Activated T-cell treated with anti-CD3 and anti-CD28 coated beads, Interleukin-2, amount 50 U/mL, for 4 hours (primary cell): ENCODE data around the gene MED13. TPM values are rescaled to one million over a fixed set of nuclear protein-coding genes. Genes with fewer than 3 reads are reported as not detected.
A peak's percentile ranks its signal among the peaks of the same experiment; 100 is the strongest.

ENCODE experiments used
- ATAC-seq, 2 donors: fragments of 200-7000 bp; cut with Tn5 transposase; one replicate each; pipeline ENCODE4 v1.10.0; 2021
- DNase-seq: peaks from one replicate; pipeline ENCODE4 v3.0.0-alpha.2; 2020
- H3K27me3 Mint-ChIP-seq: one replicate; pipeline ENCODE4 v1.8.0; 2021; ENCODE audit warnings: low read depth, mixed read lengths
- H3K36me3 Mint-ChIP-seq: one replicate; pipeline ENCODE4 v1.8.0; 2022; ENCODE audit warnings: mixed read lengths; ENCODE audit not compliant: insufficient read depth
- H3K4me1 Mint-ChIP-seq: one replicate; pipeline ENCODE4 v1.8.0; 2021; ENCODE audit warnings: low read depth, mixed read lengths
- H3K4me3 Mint-ChIP-seq: one replicate; pipeline ENCODE4 v1.8.0; 2021; ENCODE audit warnings: mild to moderate bottlenecking, moderate library complexity, mixed read lengths
- H3K9me3 Mint-ChIP-seq: one replicate; pipeline ENCODE4 v1.8.0; 2021; ENCODE audit warnings: mixed read lengths
- total RNA-seq, 3 donors: library from RNA; stranded (reverse); gene quantifications; one replicate each; pipeline ENCODE4 v1.2.1, GENCODE V29; 2021

The MED13 gene, protein sequence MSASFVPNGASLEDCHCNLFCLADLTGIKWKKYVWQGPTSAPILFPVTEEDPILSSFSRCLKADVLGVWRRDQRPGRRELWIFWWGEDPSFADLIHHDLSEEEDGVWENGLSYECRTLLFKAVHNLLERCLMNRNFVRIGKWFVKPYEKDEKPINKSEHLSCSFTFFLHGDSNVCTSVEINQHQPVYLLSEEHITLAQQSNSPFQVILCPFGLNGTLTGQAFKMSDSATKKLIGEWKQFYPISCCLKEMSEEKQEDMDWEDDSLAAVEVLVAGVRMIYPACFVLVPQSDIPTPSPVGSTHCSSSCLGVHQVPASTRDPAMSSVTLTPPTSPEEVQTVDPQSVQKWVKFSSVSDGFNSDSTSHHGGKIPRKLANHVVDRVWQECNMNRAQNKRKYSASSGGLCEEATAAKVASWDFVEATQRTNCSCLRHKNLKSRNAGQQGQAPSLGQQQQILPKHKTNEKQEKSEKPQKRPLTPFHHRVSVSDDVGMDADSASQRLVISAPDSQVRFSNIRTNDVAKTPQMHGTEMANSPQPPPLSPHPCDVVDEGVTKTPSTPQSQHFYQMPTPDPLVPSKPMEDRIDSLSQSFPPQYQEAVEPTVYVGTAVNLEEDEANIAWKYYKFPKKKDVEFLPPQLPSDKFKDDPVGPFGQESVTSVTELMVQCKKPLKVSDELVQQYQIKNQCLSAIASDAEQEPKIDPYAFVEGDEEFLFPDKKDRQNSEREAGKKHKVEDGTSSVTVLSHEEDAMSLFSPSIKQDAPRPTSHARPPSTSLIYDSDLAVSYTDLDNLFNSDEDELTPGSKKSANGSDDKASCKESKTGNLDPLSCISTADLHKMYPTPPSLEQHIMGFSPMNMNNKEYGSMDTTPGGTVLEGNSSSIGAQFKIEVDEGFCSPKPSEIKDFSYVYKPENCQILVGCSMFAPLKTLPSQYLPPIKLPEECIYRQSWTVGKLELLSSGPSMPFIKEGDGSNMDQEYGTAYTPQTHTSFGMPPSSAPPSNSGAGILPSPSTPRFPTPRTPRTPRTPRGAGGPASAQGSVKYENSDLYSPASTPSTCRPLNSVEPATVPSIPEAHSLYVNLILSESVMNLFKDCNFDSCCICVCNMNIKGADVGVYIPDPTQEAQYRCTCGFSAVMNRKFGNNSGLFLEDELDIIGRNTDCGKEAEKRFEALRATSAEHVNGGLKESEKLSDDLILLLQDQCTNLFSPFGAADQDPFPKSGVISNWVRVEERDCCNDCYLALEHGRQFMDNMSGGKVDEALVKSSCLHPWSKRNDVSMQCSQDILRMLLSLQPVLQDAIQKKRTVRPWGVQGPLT (N-terminal part only)
- 10 to 100 TPM; 45.6 to 51.7 (median 51.0) TPM for total RNA-seq

DNA sequence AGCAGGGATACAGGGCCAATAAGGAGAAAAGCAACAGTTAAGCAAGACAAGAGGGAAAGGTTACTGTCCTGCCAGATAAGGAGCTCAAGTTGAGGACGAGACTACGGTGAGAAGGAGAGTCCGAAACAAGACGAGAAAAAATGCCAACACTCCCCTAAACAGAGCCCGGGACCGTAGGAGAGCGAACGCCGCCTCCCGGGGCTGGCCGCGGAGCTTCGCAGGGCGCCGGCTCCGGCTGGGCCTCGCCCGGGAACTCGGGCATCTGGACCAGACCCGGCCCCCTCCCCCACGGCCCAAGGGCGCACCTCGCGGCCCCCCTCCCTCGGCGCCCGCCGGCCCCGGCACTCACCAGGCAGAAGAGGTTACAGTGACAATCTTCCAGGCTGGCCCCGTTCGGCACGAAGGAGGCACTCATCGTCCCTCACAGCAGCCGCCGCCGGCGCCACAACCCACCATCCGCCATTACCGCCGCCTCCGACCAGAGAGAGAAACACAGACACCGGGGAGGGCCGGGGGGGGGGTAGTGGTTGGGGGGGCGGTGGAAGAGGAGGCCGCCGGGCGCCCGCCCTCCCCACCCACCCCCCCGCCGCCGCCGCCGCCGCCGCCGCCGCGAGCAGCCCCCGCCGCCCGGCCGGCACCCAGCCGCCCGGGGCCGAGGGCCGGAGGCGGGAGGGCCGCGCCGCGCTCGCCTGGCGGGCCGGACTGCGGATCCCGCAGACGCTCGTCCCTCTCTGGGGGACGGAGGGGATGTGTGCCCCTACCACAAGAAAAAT is at the start of gene MED13:
TSS of gene MED13 (minus strand) at position 488 of the 773 bp plus-strand sequence. CDS start at position 415, 73 bp downstream.
- peaks cover 11% of the 10 kb centered on the region for H3K36me3 Mint-ChIP-seq
- H3K4me3 Mint-ChIP-seq: peak within 1 kb of the TSS; percentile 97
- ATAC-seq: peak; percentile 37 to 38
- DNase-seq: peak; percentile 43
- H3K27me3 Mint-ChIP-seq: no peaks in the 10 kb centered on the region
- peaks cover 33% of the 10 kb centered on the region for H3K4me1 Mint-ChIP-seq
- no peaks in the 10 kb centered on the region for H3K9me3 Mint-ChIP-seq

DNA sequence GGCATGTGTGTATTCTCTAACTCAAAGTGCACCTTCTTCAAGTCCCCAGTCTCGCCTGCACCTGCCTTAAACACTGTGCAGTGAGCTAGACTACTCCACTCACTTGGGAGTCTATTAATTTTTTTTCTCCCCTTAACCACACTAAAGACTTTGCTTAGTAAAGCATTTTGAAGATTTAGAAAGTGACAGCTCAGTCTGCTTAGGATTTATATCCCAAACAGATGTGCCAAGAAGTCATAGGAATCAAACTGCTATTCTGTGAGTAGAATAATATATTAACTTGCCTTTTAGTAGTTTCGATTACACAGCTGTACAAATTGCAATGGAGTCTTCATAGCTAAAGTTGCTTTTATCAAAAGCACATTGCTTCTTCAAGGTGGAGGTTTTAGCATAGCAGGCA is 47.2 kb upstream of the MED13 start:
- no peaks in the 10 kb centered on the region for H3K36me3 Mint-ChIP-seq
- H3K9me3 Mint-ChIP-seq: no peaks in the 10 kb centered on the region
- H3K27me3 Mint-ChIP-seq: no peaks in the 10 kb centered on the region
- DNase-seq (no peak), ATAC-seq (no peak)
- H3K4me3 Mint-ChIP-seq: no peak overlapping the region
- H3K4me1 Mint-ChIP-seq: no peaks in the 10 kb centered on the region

- no peak for ATAC-seq
- no peaks in the 10 kb centered on the region for H3K27me3 Mint-ChIP-seq
- DNase-seq: no peak
- no peak overlapping the region for H3K4me3 Mint-ChIP-seq
- H3K36me3 Mint-ChIP-seq: no peaks in the 10 kb centered on the region
- no peaks in the 10 kb centered on the region for H3K9me3 Mint-ChIP-seq
- H3K4me1 Mint-ChIP-seq: no peaks in the 10 kb centered on the region
Observed at GRCh38 chr17:62111562-62112171, 46.6 kb upstream of the MED13 start.

- ATAC-seq (no peak), DNase-seq (no peak)
- no peaks in the 10 kb centered on the region for H3K27me3 Mint-ChIP-seq
- H3K4me1 Mint-ChIP-seq: no peaks in the 10 kb centered on the region
- H3K9me3 Mint-ChIP-seq: no peaks in the 10 kb centered on the region
- H3K36me3 Mint-ChIP-seq: no peaks in the 10 kb centered on the region
- H3K4me3 Mint-ChIP-seq: no peak overlapping the region
Observed at GRCh38 chr17:62110923-62111484, 45.9 kb upstream of the MED13 start.

GRCh38 chr17:62109924-62110323 is 44.8 kb upstream of the MED13 start:
- DNase-seq (no peak), ATAC-seq (no peak)
- H3K4me3 Mint-ChIP-seq: no peak overlapping the region
- no peaks in the 10 kb centered on the region for H3K36me3 Mint-ChIP-seq
- no peaks in the 10 kb centered on the region for H3K9me3 Mint-ChIP-seq
- H3K4me1 Mint-ChIP-seq: no peaks in the 10 kb centered on the region
- no peaks in the 10 kb centered on the region for H3K27me3 Mint-ChIP-seq

- Mint-ChIP-seq H3K27me3 (no peaks in the 10 kb centered on the region), H3K4me3 (no peak overlapping the region), H3K4me1 (no peaks in the 10 kb centered on the region), H3K9me3 (no peaks in the 10 kb centered on the region), H3K36me3 (no peaks in the 10 kb centered on the region)
- ATAC-seq (peak; percentile 82 to 90), DNase-seq (peak; percentile 31)
Observed at GRCh38 chr17:62109378-62109902, 44.4 kb upstream of the MED13 start.

DNA sequence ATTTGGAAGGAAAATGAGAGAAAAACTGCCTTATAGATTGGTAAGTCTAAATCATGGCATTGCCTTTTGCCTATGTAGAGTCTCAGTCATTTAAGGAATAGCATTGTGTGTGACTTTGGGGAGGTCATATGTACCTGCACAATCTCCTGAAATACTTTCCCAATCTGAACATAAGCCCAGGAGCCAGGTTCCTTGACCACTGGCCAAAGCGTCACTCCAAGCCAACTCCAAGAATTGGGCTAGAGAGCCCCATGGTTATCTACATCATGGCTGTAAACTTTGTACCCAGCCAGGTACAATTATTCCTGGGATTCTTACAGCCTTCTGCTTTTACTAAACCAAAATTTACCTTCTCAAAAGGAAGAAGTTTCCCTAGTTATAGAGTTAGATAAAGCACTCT is 40.8 kb upstream of the MED13 start:
- no peak overlapping the region for H3K4me3 Mint-ChIP-seq
- H3K36me3 Mint-ChIP-seq: no peaks in the 10 kb centered on the region
- H3K9me3 Mint-ChIP-seq: no peaks in the 10 kb centered on the region
- ATAC-seq: no peak
- DNase-seq: no peak
- no peaks in the 10 kb centered on the region for H3K4me1 Mint-ChIP-seq
- H3K27me3 Mint-ChIP-seq: no peaks in the 10 kb centered on the region

- DNase-seq: no peak
- ATAC-seq: no peak
- Mint-ChIP-seq H3K4me1 (no peaks in the 10 kb centered on the region), H3K4me3 (no peak overlapping the region), H3K36me3 (no peaks in the 10 kb centered on the region), H3K9me3 (no peaks in the 10 kb centered on the region), H3K27me3 (no peaks in the 10 kb centered on the region)
Observed at GRCh38 chr17:62105357-62105756, 40.3 kb upstream of the MED13 start.

- ATAC-seq (no peak), DNase-seq (no peak)
- Mint-ChIP-seq H3K4me1 (peaks cover 9% of the 10 kb centered on the region), H3K4me3 (no peak overlapping the region), H3K9me3 (no peaks in the 10 kb centered on the region), H3K27me3 (no peaks in the 10 kb centered on the region), H3K36me3 (no peaks in the 10 kb centered on the region)
Observed at GRCh38 chr17:62101515-62101914, 36.4 kb upstream of the MED13 start.

DNA sequence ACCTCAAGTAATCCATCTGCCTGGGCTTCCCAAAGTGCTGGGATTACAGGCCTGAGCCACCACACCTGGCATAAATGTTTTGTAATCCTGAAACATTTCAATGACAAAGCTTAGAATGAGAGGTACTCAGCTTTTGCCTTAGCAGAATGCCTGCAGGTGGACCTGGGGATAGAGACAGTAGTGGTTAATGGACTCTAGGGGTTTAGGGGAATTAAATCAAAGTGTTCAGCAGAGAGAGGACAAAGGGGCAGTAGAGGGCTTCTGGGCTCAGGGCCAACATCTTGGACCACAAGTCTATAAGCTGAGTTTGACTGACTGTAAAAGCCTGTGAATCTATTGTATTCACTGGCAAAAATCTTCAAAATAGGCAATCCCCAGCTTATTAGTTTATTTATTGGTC is 36.0 kb upstream of the MED13 start:
- H3K9me3 Mint-ChIP-seq: no peaks in the 10 kb centered on the region
- no peaks in the 10 kb centered on the region for H3K27me3 Mint-ChIP-seq
- H3K4me1 Mint-ChIP-seq: peaks cover 9% of the 10 kb centered on the region
- ATAC-seq: no peak
- H3K4me3 Mint-ChIP-seq: no peak overlapping the region
- DNase-seq: no peak
- H3K36me3 Mint-ChIP-seq: no peaks in the 10 kb centered on the region

- ATAC-seq (no peak), DNase-seq (no peak)
- no peaks in the 10 kb centered on the region for H3K9me3 Mint-ChIP-seq
- no peaks in the 10 kb centered on the region for H3K36me3 Mint-ChIP-seq
- H3K27me3 Mint-ChIP-seq: no peaks in the 10 kb centered on the region
- no peak overlapping the region for H3K4me3 Mint-ChIP-seq
- H3K4me1 Mint-ChIP-seq: peaks cover 9% of the 10 kb centered on the region
Observed at GRCh38 chr17:62100055-62100454, 35.0 kb upstream of the MED13 start.

DNA sequence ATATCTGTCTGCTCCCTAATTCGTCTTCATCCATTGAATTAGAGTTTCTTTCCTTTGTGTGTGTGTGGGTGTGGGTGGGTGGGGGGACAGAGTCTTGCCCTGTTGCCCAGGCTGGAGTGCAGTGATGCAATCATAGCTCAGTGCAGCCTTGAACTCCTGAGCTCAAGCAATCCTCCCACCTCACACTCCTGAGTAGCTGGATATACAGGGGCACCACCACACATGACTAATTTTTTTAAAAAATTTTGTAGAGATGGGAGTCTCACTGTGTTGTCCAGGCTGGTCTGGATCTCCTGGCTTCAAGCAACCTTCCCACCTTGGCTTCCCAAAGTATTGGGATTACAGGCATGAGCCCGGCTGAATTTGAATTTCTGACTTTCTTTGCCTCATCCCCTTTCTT is 34.5 kb upstream of the MED13 start:
- DNase-seq: no peak
- Mint-ChIP-seq H3K27me3 (no peaks in the 10 kb centered on the region), H3K4me1 (peaks cover 9% of the 10 kb centered on the region), H3K36me3 (no peaks in the 10 kb centered on the region), H3K4me3 (no peak overlapping the region), H3K9me3 (no peaks in the 10 kb centered on the region)
- no peak for ATAC-seq
